Dendritic cell treated with granulocyte-macrophage colony-stimulating factor and Interleukin-4, amounts not matched to agents 40 ng/mL and 50 ng/mL, for 4 days (primary cell): ENCODE data around the gene CCDC91.

Source experiments
- H3K27ac Mint-ChIP-seq: one replicate; pipeline ENCODE4 v1.8.0; 2022; ENCODE audit warnings: mild to moderate bottlenecking, mixed read lengths
- H3K27me3 Mint-ChIP-seq: one replicate; pipeline ENCODE4 v1.8.0; 2022; ENCODE audit warnings: mild to moderate bottlenecking, mixed read lengths
- H3K36me3 Mint-ChIP-seq: one replicate; pipeline ENCODE4 v1.8.0; 2022; ENCODE audit warnings: low read depth, mixed read lengths
- H3K4me1 Mint-ChIP-seq: one replicate; pipeline ENCODE4 v1.8.0; 2022; ENCODE audit warnings: low read depth, mixed read lengths
- H3K4me3 Mint-ChIP-seq: one replicate; pipeline ENCODE4 v1.8.0; 2022; ENCODE audit warnings: mild to moderate bottlenecking, moderate library complexity, mixed read lengths
- H3K9me3 Mint-ChIP-seq: one replicate; pipeline ENCODE4 v1.8.0; 2022; ENCODE audit warnings: mixed read lengths
- intact Hi-C: fragments of 100-400 bp; cut with micrococcal nuclease; formaldehyde crosslinking; loops from one replicate; pipeline ENCODE4 v1.15.0; 2022

Gene CCDC91

GRCh38 chr12:28190321-28191050 is at the start of gene CCDC91:
TSS of gene CCDC91 (plus strand) at chr12:28190456. CDS start at chr12:28257216, 66,760 bp downstream.
- H3K4me3 Mint-ChIP-seq = peak within 1 kb of the TSS; percentile 100

DNA sequence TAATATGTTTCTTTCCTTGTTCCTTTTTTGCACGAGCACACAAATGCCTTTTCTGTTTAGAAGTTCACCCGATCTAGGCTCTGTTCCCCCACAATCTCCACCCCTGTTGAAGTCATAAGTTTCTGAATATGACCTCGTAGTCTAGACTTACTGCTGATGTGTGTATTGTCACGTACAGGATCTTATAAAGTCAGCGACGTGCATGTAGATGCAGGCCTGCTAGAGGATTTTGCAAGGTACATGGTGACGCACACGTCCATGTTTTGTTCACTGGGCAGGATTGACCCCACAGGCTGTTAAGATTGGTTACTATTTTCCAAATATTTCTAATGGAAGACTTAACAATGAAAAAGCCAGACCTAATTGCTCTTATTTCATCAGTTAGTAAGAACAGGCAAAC is 46.2 kb upstream of the CCDC91 start:
- H3K36me3 Mint-ChIP-seq = no peaks in the 10 kb centered on the region
- no peaks in the 10 kb centered on the region for H3K4me1 Mint-ChIP-seq
- no peaks in the 10 kb centered on the region for H3K9me3 Mint-ChIP-seq
- H3K27me3 Mint-ChIP-seq = no peaks in the 10 kb centered on the region
- intact Hi-C loops = no loop called here
- H3K27ac Mint-ChIP-seq = no peak overlapping the region
- H3K4me3 Mint-ChIP-seq = no peak overlapping the region

More at GRCh38 chr12:28190321-28191050, at the start of gene CCDC91:
- H3K27me3 Mint-ChIP-seq = no peaks in the 10 kb centered on the region
- H3K36me3 Mint-ChIP-seq = peaks cover 28% of the 10 kb centered on the region
- intact Hi-C loops = no loop called here
- peak within 1 kb of the TSS; percentile 100 for H3K27ac Mint-ChIP-seq
- peaks cover 25% of the 10 kb centered on the region for H3K9me3 Mint-ChIP-seq
- peaks cover 27% of the 10 kb centered on the region for H3K4me1 Mint-ChIP-seq

GRCh38 chr12:28144532-28144931 is 45.7 kb upstream of the CCDC91 start:
- H3K4me3 Mint-ChIP-seq = no peak overlapping the region
- no peaks in the 10 kb centered on the region for H3K9me3 Mint-ChIP-seq
- no peak overlapping the region for H3K27ac Mint-ChIP-seq
- H3K36me3 Mint-ChIP-seq = no peaks in the 10 kb centered on the region
- intact Hi-C loops = no loop called here
- H3K4me1 Mint-ChIP-seq = no peaks in the 10 kb centered on the region
- no peaks in the 10 kb centered on the region for H3K27me3 Mint-ChIP-seq

DNA sequence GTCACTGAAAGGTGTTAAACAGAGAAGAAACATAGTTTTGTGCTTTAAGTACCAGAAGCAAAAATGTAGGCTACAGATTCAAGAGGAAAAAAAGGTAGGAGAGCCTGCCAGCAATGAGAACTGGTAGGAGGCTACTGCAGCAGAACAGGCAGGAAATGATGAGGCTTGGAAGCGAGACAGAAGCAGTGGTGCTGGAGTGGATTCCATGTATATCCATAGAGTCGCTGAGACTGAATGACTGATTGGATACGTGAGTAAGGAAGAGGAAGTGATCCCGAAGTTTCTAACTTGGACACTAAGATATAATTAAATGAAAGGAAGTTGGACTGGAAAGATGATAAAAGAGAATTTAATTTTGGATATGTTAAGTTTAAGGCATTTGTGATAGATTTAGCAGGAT is 45.0 kb upstream of the CCDC91 start:
- no peak overlapping the region for H3K4me3 Mint-ChIP-seq
- H3K27ac Mint-ChIP-seq = no peak overlapping the region
- intact Hi-C loops = no loop called here
- no peaks in the 10 kb centered on the region for H3K36me3 Mint-ChIP-seq
- no peaks in the 10 kb centered on the region for H3K4me1 Mint-ChIP-seq
- no peaks in the 10 kb centered on the region for H3K27me3 Mint-ChIP-seq
- H3K9me3 Mint-ChIP-seq = no peaks in the 10 kb centered on the region

DNA sequence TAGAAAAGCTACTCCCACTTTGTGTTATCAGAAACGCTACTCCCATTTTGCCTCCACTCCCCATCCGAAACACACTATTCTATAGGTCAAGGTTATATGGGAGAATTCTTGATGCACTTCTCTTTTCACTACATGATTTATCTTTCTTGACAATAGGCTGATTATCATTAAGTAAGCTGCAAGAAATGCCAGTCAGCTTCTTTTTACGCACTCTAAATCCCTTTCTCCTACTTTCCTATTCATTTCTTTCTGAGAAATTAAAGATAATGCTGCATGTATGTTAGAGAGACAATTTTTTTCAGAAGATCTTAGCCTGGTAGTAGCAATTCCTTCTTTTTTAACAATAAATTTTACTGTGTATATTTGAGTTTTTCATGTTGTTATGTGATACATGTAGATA is 41.0 kb upstream of the CCDC91 start:
- no peaks in the 10 kb centered on the region for H3K4me1 Mint-ChIP-seq
- peaks cover 8% of the 10 kb centered on the region for H3K9me3 Mint-ChIP-seq
- intact Hi-C loops = no loop called here
- no peaks in the 10 kb centered on the region for H3K27me3 Mint-ChIP-seq
- no peaks in the 10 kb centered on the region for H3K36me3 Mint-ChIP-seq
- no peak overlapping the region for H3K27ac Mint-ChIP-seq
- no peak overlapping the region for H3K4me3 Mint-ChIP-seq

DNA sequence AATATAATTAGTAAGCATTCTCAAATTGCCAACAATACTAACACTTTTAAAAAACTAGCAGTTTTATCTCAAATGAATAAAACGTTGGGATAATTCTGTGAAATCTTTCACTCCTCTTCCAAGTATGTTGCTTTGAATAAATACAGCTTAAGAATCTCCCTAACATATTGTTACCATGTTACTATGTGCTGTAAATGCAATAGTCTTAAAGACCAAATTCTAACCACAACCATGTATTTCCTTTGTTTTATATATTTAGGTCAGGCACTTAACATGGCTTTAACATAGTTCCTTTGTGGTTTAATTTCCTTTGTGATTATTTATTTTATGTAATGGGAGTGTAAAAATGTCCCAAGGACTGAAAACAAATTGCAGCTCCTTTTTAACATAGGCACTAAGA is 33.9 kb upstream of the CCDC91 start:
- intact Hi-C loops = no loop called here
- Mint-ChIP-seq H3K27ac (no peak overlapping the region), H3K4me1 (no peaks in the 10 kb centered on the region), H3K36me3 (no peaks in the 10 kb centered on the region), H3K4me3 (no peak overlapping the region), H3K9me3 (no peaks in the 10 kb centered on the region), H3K27me3 (no peaks in the 10 kb centered on the region)

GRCh38 chr12:28156804-28157203 is 33.5 kb upstream of the CCDC91 start:
- Mint-ChIP-seq H3K27ac (no peak overlapping the region), H3K4me1 (no peaks in the 10 kb centered on the region), H3K36me3 (no peaks in the 10 kb centered on the region), H3K4me3 (no peak overlapping the region), H3K27me3 (no peaks in the 10 kb centered on the region), H3K9me3 (peaks cover 3% of the 10 kb centered on the region)
- intact Hi-C loops = no loop called here

DNA sequence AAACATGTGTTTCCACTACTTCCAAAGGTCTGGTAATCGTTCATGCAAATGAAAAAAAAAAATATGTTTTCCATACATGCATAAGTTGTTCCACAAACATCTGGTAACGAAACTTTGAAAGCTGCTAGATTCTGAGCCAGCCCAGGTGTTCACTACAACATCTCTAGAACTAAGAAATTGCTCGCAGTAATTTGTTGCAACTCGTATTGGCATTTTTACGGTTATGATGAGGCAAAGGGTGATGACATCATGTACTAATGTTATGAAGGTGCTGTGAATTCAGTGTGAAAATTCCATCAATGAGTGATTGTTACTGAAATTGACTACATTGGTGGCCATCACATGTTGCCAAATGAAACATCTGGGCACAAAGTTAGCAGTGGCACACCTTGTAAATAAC is 31.9 kb upstream of the CCDC91 start:
- peaks cover 12% of the 10 kb centered on the region for H3K9me3 Mint-ChIP-seq
- H3K4me3 Mint-ChIP-seq = no peak overlapping the region
- no peak overlapping the region for H3K27ac Mint-ChIP-seq
- intact Hi-C loops = no loop called here
- no peaks in the 10 kb centered on the region for H3K27me3 Mint-ChIP-seq
- no peaks in the 10 kb centered on the region for H3K4me1 Mint-ChIP-seq
- no peaks in the 10 kb centered on the region for H3K36me3 Mint-ChIP-seq

- Mint-ChIP-seq H3K27ac (no peak overlapping the region), H3K27me3 (no peaks in the 10 kb centered on the region), H3K4me1 (no peaks in the 10 kb centered on the region), H3K9me3 (peaks cover 12% of the 10 kb centered on the region), H3K4me3 (no peak overlapping the region), H3K36me3 (no peaks in the 10 kb centered on the region)
- intact Hi-C loops = no loop called here
Observed at GRCh38 chr12:28159688-28160087, 30.6 kb upstream of the CCDC91 start.

DNA sequence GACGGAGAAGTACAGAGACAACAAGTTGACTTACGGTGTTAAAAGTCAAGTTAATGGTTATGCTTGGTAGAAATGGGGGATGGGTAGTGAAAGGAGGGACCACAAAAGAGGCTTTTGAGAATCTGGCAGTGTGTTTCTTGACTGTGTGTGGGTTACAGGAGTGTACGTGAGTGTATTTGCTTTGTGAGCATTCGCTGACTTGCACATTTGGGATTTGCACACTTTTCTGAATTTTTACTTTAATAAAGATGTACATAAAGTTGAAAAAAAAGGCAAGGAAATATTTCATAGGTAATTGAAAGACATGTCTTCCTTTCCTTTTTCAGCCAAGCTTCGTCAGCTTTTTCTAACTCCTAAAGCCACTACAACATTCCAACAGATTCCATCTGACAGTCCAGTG is 28.6 kb upstream of the CCDC91 start:
- H3K27ac Mint-ChIP-seq = no peak overlapping the region
- intact Hi-C loops = no loop called here
- H3K4me3 Mint-ChIP-seq = no peak overlapping the region
- H3K9me3 Mint-ChIP-seq = peaks cover 12% of the 10 kb centered on the region
- no peaks in the 10 kb centered on the region for H3K4me1 Mint-ChIP-seq
- no peaks in the 10 kb centered on the region for H3K27me3 Mint-ChIP-seq
- H3K36me3 Mint-ChIP-seq = no peaks in the 10 kb centered on the region

GRCh38 chr12:28162697-28163096 is 27.6 kb upstream of the CCDC91 start:
- intact Hi-C loops = no loop called here

GRCh38 chr12:28164644-28165275 is 25.5 kb upstream of the CCDC91 start:
- no peaks in the 10 kb centered on the region for H3K27me3 Mint-ChIP-seq
- no peak overlapping the region for H3K4me3 Mint-ChIP-seq
- peaks cover 12% of the 10 kb centered on the region for H3K9me3 Mint-ChIP-seq
- H3K36me3 Mint-ChIP-seq = no peaks in the 10 kb centered on the region
- no peak overlapping the region for H3K27ac Mint-ChIP-seq
- H3K4me1 Mint-ChIP-seq = no peaks in the 10 kb centered on the region
- intact Hi-C loops = no loop called here

More at GRCh38 chr12:28162697-28163096, 27.6 kb upstream of the CCDC91 start:
- Mint-ChIP-seq H3K27ac (no peak overlapping the region), H3K9me3 (peaks cover 12% of the 10 kb centered on the region), H3K4me1 (no peaks in the 10 kb centered on the region), H3K36me3 (no peaks in the 10 kb centered on the region), H3K27me3 (no peaks in the 10 kb centered on the region), H3K4me3 (no peak overlapping the region)

DNA sequence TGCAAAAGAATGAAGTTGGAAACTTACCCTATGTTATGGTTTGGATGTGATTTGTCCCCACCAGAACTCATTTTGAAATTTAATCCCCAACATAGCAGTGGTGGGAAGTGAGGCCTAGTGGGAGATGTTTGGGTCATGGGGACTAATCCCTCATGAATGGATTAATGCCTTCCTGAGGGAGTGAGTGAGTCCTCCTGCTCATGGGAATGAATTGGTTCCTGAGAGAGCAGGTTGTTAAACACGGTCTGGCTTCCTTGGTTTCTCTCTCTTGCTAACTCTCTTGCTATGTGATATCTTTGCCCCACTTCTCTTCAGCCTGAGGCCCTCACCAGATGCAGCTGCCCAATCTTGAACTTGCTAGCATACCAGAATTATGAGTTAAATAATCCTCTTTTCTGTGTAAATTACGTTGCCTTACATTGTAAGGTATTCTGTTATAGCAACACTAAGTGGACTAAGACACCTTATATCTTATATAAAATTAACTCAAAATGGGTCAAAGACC is 22.2 kb upstream of the CCDC91 start:
- H3K27ac Mint-ChIP-seq = no peak overlapping the region
- no peak overlapping the region for H3K4me3 Mint-ChIP-seq
- H3K36me3 Mint-ChIP-seq = no peaks in the 10 kb centered on the region
- no peaks in the 10 kb centered on the region for H3K27me3 Mint-ChIP-seq
- intact Hi-C loops = no loop called here
- peaks cover 6% of the 10 kb centered on the region for H3K9me3 Mint-ChIP-seq
- H3K4me1 Mint-ChIP-seq = peaks cover 5% of the 10 kb centered on the region

DNA sequence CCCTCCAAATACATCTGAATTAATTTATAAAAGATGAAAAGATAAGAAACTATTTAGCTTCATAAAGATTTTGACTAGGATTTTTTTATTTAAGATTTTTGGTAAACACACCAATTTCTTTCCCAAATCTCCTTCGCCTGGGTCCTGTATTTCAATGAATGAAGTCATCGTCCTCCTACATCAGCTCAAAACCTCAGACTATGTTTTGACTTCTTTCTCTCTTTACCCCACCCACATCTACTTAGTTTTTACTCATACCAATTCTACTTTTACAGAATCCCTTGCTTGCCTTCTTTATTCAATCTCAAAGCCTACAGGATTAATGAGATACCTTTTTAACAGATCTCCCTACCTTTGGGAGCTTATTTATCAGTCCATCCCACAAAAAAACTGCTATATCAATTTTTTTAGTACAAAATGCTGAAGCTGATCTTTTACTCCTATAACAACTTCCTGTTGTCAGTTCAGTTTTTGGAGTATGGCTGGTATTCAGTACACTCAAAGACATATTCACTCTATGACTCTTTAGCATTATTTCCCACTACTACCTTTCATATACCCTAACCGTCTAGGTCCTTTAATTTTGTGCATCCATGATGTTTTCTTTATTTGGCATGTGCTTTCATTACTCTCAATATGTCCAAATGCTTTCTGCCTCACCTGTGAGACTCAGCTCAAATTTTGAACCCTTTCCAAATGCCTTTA is 18.7 kb upstream of the CCDC91 start:
- Mint-ChIP-seq H3K27ac (no peak overlapping the region), H3K27me3 (no peaks in the 10 kb centered on the region), H3K9me3 (peaks cover 9% of the 10 kb centered on the region), H3K4me1 (peaks cover 5% of the 10 kb centered on the region), H3K4me3 (no peak overlapping the region), H3K36me3 (no peaks in the 10 kb centered on the region)
- intact Hi-C loops = no loop called here
